ENCODE results near the gene LOXL3.

DNA sequence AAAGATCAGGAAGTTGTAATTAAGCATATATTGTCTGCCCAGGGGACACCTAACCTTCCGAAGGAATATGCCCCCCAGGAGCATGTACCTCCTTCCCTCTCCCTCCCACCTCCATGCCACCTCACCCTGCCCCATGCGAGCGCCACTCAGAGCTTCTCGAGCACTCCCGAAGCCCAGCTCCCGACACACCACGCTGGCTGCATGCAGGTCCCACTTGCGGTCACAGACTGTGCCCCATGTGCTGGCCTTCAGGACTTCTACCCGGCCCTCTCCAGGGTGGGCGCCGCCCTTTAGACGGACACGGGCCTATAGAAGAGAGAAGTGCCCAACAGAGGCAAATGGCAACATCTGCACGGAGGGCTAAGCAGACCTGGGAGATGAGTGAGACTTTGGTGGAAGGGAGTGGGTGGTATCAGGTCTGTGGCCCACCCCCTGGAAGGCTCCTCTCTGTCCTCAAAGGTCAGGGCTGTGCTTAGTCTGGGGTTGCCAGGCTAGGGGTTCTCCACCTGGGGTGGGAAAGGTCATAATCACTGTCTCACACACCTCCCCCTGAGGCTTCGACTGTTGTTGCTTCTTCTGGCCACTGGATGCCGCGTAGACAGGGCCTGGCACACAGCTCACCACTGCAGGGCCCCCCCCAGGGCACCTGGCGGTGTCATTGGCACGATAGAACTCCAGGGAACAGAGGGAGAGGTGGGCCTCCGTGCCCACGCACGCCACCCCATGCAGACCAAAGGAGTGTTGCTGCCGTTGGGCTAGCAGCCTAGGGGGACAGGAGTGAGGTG, 17.4 kb downstream of the LOXL3 start:
- TF ChIP-seq, protein P1, sequence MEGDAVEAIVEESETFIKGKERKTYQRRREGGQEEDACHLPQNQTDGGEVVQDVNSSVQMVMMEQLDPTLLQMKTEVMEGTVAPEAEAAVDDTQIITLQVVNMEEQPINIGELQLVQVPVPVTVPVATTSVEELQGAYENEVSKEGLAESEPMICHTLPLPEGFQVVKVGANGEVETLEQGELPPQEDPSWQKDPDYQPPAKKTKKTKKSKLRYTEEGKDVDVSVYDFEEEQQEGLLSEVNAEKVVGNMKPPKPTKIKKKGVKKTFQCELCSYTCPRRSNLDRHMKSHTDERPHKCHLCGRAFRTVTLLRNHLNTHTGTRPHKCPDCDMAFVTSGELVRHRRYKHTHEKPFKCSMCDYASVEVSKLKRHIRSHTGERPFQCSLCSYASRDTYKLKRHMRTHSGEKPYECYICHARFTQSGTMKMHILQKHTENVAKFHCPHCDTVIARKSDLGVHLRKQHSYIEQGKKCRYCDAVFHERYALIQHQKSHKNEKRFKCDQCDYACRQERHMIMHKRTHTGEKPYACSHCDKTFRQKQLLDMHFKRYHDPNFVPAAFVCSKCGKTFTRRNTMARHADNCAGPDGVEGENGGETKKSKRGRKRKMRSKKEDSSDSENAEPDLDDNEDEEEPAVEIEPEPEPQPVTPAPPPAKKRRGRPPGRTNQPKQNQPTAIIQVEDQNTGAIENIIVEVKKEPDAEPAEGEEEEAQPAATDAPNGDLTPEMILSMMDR (IDR thresholded peaks at IDR 0.05) = no peak
- no peak for TF ChIP-seq EZH2 (IDR thresholded peaks at IDR 0.05; ENCODE audit: borderline replicate concordance, insufficient read depth, low read depth, low read length, poor library complexity, severe bottlenecking)
